SHP77 treated with DMSO at 0.1 percent for 48 hours (cell line): ENCODE measurements around the gene SLC2A13.
"Not testable (repeated sequence)": the region's sequence is repeated elsewhere in the genome, so short reads cannot be mapped to it uniquely, and the experiment has no call there.

Experiments
- DNase-seq: peaks from one replicate; lab custom pipeline; 2025; lab: John Stamatoyannopoulos, UW

SLC2A13 gene

DNA sequence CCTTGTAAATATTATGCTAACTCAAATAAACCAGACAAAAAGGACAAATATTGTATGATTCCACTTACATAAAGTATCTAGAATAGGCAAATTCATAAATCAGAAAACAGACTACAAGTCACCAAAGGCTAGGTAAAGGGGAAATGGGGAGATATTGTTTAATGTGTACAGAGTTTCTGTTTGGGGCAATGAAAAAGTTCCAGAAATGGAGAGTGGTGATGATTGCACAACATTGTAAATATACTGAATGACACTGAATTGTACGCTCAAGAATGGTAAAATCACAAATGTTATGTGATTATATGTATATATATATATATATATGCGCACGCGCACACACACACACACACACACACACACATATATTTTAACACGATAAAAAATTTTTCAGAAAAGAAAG is 182.5 kb downstream of the SLC2A13 start:
- DNase-seq, result no peak

GRCh38 chr12:39922598-39922997 is 183.3 kb downstream of the SLC2A13 start:
- not testable (repeated sequence) for DNase-seq

DNA sequence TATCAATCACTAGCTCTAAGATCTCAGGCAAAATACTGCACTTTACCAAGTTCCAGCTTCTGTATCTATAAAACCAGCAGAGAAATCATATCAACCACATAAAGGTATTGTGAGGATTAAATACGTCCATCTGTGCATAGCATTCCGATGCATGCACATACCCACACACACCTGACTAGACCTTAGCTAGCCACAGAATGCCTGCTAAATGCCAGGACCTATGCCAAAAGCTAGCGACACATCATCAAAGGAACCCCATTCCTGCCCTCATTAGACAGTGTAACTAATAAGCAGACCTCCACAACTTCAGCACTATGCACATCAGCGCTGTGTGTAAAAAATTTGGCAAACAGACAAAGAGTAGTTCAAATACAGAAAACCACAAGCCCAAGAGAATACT is 185.2 kb downstream of the SLC2A13 start:
- DNase-seq, result no peak

- no peak for DNase-seq
Measured at GRCh38 chr12:39920222-39920621, 185.7 kb downstream of the SLC2A13 start.

DNA sequence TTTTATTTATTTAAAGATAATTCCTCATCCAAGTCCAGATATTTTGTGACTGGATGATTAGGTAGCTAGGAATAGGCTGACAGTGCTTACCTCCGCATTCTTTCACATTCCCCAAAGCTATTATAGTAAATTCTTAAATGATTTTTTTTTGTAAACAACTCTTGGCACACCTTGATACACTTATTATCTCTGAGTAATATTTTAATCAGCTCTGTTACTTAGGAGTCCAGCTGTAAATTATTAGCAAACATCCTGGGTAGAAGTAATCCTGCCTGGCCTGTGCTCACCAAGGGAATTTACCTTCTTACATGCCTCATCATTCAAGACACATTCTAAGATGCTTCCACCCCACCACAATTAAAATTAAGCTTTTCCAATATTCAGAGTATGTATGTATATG is 186.1 kb downstream of the SLC2A13 start:
- no peak for DNase-seq

DNA sequence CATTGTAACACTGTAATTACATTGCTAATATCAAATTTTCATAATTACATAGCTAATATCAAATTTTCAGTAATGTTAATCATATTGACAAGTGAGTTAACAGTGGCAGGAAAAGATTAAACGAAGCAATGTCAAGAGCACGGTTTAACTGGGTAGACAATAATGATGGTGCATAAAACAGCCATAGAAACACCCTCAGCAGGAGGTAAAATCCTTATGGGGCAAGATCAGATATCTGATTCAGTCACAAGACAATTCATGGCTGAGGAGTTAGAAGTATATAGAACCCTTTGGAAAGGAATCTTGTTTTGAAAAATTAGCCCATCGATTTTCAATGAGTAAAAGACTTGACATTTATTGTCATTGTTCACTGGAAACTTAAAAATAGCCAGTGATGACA is 190.6 kb downstream of the SLC2A13 start:
- DNase-seq, result no peak

DNA sequence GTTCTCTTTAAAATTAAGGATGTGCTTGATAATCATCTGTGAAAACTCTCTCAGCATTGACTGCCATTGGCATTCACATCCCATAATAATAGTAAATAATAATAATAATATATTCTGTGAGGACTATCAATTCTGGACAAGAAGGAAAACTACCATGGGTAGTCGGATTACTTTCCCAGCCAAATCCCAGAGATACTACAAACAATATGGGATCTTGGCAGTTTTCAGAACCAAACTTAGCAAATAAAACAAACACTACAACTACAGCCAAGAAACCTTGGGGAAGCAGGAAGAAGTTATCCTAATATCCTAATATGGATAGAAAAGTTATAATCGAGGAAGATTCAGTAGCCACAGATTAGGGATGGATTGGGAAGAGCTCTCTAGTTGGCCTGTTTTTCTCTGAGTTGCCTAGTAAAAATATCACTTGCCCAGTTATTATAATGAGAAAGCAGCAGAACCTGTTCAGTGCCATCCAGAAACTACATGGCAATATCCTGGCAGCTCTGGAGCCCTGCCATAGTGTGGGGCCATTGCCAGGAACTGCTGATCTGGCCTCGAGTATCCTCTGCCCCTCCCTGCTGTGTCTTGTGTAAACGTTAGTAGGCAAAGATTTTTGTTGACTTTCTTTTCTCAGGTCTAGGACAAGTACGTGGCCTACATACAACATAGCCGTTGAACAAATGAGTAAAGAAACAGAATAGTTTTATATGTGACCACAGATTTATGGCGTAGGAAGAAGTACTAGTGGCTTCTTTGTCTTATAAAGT is 193.5 kb downstream of the SLC2A13 start:
- no peak for DNase-seq

DNA sequence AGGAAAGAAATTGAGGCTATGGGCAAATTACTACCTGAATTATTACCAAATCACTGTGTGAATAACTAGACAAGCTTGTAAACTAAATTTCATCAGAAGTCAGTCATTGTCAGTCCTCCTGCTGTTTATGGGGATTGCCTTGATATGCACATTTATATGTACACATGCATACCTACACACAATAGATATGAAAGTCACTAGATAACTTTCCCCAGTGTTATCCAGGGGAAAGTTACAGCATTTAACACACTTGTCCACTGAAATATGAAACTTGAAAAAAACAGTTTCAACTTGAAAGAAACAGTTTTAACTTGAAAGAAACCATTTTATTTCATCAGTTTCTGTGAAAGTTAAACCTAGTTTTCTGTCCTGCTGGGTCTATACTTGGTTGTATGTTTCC is 199.6 kb downstream of the SLC2A13 start:
- DNase-seq, result no peak

DNA sequence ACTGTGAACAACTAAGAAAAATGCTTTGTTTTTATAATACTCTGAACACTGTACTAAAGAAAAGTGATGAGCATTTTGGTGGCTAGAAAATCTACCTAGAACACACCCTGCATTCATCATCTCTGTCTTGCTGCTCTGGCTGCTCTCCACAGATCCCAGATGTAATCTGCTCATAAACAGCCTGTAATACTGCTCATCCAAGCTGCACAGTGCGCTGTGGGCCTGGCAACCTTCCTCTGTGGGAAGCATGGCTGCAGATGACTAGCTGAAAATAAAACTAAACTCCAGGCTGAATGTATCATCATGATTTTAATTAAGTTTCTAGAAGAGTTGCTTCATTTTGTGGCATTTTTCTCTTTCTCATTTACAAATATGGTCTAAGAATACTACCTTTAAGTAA is 200.7 kb downstream of the SLC2A13 start:
- DNase-seq, result no peak

DNA sequence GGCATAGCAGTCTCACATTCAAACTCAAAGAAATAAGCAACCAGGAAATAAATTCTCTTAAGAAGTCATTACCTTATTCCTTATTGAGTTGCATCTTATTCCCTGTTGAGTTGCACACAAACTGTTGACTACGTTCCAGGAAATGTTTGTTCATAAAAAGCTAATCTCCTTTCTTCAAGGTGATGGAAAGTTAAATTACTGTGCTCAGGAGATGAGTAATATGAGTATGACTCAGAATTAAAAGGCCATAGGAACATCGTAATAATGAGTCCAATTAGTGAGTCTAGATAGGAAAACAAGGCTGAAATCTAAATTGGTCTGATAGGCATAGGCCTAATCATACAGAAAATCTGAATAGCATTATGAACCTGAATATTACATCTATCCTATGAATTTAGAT is 203.1 kb downstream of the SLC2A13 start:
- DNase-seq, result no peak

DNA sequence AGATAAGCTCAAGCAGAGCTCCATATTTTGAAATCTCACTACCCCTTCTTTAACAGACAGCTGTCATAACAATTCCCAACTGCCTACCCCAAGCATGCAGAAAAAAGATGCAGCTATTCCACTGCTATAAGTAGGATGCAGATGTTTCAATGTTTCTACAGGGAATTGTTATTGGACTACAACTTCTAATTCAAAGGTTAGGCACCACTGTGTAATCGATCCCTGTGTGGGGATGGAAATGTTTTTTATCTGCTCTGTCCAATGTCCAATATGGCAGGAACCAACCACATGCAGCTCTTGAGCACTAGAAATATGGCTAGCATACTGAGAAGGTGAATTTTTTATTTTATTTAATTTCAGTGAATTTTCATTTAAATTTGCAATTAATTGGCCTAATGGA is 208.6 kb downstream of the SLC2A13 start:
- DNase-seq, result no peak

GRCh38 chr12:39893388-39893787 is 212.5 kb downstream of the SLC2A13 start:
- DNase-seq, result not testable (repeated sequence)

DNA sequence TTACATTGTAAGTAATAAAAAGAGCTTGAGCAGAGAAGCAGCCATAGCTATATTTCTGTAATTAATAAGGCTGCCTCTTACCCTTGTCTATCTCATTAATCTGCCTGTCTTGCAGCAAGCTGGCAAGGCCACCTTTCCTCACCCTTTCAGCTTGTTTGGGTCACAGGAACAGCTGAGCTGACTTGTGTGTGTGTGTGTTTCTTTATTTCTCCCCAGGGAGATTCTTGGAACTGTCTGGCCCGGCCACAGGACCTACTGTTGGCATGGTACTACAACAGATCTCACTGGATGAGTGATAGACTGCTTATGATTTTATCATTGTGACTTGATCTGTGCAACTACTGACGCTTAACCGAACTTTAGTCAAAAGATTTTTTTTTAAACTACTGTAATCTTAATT is 213.7 kb downstream of the SLC2A13 start:
- DNase-seq, result no peak

DNA sequence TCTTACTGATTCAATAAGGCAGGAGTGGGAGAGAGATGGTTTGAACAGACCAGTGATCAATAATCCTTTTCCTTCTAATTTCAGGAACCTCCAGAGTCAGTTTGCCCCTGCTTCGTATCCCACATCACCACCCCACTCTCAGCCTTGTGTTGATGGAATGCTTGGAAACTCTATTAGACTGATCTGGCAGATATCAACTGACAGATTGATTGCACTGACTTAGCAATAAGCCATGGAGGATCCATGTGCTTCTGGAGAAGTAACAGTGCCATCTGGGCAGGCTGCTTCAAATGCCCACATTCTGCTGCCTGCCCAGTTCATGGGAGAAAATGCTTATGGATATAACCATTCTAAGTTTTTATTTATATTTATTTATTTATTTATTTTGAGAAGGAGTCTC is 218.0 kb downstream of the SLC2A13 start:
- no peak for DNase-seq

GRCh38 chr12:39886106-39886505 is 219.8 kb downstream of the SLC2A13 start:
- DNase-seq, result no peak

- DNase-seq, result no peak
Measured at GRCh38 chr12:39884616-39885125, 221.2 kb downstream of the SLC2A13 start.

- DNase-seq, result no peak
Measured at GRCh38 chr12:39883411-39883810, 222.5 kb downstream of the SLC2A13 start.

- no peak for DNase-seq
Measured at GRCh38 chr12:39878753-39879152, 227.1 kb downstream of the SLC2A13 start.

GRCh38 chr12:39875721-39876120 is 230.2 kb downstream of the SLC2A13 start:
- DNase-seq, result no peak

DNA sequence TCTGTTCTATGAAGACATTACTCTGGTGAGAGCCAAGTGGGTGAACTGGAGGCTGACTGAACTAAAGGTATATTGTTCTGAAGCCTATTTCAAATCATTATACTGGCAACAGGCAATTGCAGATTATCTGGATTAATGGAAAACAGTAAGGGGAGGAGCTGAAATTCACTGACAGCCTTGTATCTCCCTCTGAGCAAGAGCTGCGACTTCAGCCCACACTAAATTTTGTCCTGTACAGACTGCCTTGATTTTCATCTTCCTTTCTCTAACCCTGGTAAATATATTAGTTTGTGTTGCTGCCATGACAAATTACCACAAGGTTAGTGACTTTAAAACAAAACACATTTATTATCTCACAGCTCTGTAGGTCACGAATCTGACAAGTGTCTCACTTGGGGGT is 231.1 kb downstream of the SLC2A13 start:
- DNase-seq, result no peak

DNA sequence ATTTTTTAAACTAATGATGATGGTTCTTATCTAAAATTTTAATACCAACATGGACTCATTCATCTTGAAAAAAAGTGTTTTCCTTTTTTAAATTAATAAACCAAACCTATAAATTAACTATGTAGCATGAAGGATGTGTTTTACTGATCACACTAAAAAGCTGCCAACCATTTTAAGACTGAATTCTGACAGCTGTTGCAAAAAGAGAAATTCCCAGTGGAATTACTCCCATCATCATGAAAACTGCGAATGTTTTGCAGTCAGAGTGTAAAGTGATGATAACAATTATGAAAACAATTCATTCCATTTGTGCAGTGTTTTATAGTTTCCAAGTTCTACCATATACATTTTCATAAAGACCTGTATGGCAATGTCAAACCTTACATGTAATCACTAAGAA is 232.8 kb downstream of the SLC2A13 start:
- no peak for DNase-seq

DNA sequence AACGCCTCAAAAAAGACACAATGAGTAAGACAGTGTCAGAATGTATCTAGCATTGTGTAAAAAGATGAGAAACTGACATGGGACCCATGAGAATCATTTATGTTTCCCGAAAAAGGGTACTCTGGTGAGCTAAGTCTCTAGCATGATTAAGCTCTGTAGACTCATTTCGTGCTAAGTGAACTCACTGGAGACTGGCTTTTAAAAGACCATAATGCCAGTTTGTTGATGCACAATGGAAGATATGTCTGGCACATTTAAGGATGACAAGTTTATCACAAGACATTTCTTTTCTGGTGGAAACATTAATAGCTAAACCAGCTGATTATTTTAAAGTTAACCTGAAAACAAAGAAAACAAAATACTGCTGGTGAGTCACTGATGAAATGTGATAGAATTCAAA is 233.5 kb downstream of the SLC2A13 start:
- DNase-seq, result no peak

- no peak for DNase-seq
Measured at GRCh38 chr12:39868328-39868725, 237.6 kb downstream of the SLC2A13 start.
